Measurements from ENCODE around the gene DHRS7B.
"Not testable (repeated sequence)": the region's sequence is repeated elsewhere in the genome, so short reads cannot be mapped to it uniquely, and the experiment has no call there.

The DHRS7B gene

GRCh38 chr17:21214777-21215541 is 88.2 kb downstream of the DHRS7B start:
- TF ChIP-seq, protein P1, sequence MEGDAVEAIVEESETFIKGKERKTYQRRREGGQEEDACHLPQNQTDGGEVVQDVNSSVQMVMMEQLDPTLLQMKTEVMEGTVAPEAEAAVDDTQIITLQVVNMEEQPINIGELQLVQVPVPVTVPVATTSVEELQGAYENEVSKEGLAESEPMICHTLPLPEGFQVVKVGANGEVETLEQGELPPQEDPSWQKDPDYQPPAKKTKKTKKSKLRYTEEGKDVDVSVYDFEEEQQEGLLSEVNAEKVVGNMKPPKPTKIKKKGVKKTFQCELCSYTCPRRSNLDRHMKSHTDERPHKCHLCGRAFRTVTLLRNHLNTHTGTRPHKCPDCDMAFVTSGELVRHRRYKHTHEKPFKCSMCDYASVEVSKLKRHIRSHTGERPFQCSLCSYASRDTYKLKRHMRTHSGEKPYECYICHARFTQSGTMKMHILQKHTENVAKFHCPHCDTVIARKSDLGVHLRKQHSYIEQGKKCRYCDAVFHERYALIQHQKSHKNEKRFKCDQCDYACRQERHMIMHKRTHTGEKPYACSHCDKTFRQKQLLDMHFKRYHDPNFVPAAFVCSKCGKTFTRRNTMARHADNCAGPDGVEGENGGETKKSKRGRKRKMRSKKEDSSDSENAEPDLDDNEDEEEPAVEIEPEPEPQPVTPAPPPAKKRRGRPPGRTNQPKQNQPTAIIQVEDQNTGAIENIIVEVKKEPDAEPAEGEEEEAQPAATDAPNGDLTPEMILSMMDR (conservative IDR thresholded peaks at IDR 0.05; ENCODE audit: control insufficient read depth, insufficient read depth, low read depth, low read length): no peak
- peak; percentile 25 for DNase-seq (ENCODE audit: low read depth)
- peak overlapping the region; percentile 87 for H3K4me3 ChIP-seq (ENCODE audit: control insufficient read depth, low read depth, low read length)

- H3K4me3 ChIP-seq (ENCODE audit: control insufficient read depth, low read depth, low read length): no peak overlapping the region
- TF ChIP-seq, protein P1 (conservative IDR thresholded peaks at IDR 0.05; ENCODE audit: control insufficient read depth, insufficient read depth, low read depth, low read length): no peak
- DNase-seq (ENCODE audit: low read depth): peak; percentile 38
These were observed 89.2 kb downstream of the DHRS7B start for GRCh38 chr17:21215935-21216334.

GRCh38 chr17:21217346-21217745 is 90.6 kb downstream of the DHRS7B start:
- H3K4me3 ChIP-seq (ENCODE audit: control insufficient read depth, low read depth, low read length): no peak overlapping the region
- TF ChIP-seq, protein P1 (conservative IDR thresholded peaks at IDR 0.05; ENCODE audit: control insufficient read depth, insufficient read depth, low read depth, low read length): no peak
- no peak for DNase-seq (ENCODE audit: low read depth)

DNA sequence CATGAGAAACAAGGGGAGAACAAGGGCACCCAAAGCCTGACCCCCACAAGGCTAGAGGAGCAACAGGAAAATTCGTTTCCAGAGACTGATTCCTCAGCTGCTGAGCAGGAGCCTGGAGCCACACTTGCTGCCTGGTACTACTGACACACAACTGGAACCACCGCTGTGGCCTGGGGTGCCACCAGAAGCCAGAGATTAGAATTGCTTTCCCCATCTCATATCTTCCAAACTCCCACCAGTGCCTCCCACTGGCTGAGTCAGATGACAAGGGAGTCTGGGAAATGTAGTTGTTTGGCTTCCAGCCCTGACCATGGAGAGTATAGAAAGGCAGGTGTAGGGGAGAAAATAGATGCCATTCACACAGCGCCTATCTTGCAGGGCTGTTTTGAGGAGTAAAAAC is 91.3 kb downstream of the DHRS7B start:
- DNase-seq (ENCODE audit: low read depth): no peak
- no peak overlapping the region for H3K4me3 ChIP-seq (ENCODE audit: control insufficient read depth, low read depth, low read length)
- TF ChIP-seq, protein P1 (conservative IDR thresholded peaks at IDR 0.05; ENCODE audit: control insufficient read depth, insufficient read depth, low read depth, low read length): no peak

DNA sequence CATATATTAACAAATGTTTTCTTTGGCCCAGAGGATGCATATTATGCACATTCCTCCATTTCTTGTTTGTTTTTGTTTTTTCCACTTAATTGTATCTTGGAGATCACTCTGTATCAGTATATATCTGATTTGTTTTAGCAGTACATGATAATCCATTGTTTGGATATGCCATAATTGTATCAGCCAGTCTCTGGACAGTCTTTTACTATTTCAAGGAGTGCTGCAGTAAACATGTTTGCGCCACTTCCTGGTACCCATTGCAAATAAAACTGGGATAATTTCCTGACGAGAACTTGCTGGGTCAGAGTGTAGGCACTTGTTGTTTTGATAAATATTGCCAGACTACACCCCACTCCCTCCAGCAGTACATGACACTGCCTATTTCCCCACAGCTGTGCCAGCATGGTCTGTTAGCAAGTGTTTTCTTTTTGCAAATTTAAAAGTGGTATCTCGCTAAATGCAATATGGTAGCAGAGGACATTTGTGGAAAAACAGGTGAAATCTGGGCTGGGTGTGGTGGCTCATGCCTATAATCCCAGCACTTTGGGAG is 92.1 kb downstream of the DHRS7B start:
- H3K4me3 ChIP-seq (ENCODE audit: control insufficient read depth, low read depth, low read length): no peak overlapping the region
- TF ChIP-seq, protein P1 (conservative IDR thresholded peaks at IDR 0.05; ENCODE audit: control insufficient read depth, insufficient read depth, low read depth, low read length): no peak
- DNase-seq (ENCODE audit: low read depth): no peak

GRCh38 chr17:21223086-21223485 is 96.3 kb downstream of the DHRS7B start:
- no peak overlapping the region for H3K4me3 ChIP-seq (ENCODE audit: control insufficient read depth, low read depth, low read length)
- TF ChIP-seq, protein P1 (conservative IDR thresholded peaks at IDR 0.05; ENCODE audit: control insufficient read depth, insufficient read depth, low read depth, low read length): no peak
- no peak for DNase-seq (ENCODE audit: low read depth)

- DNase-seq (ENCODE audit: low read depth); H3K4me3 ChIP-seq (ENCODE audit: control insufficient read depth, low read depth, low read length): not testable (repeated sequence)
These were observed 100.5 kb downstream of the DHRS7B start for GRCh38 chr17:21227277-21227676.
